Activated CD8-positive, alpha-beta memory T cell treated with anti-CD3 and anti-CD28 coated beads, Interleukin-2, amount 50 U/mL, for 1 hour (primary cell): ENCODE data around the gene SAXO2.
"Not testable (repeated sequence)": the region's sequence is repeated elsewhere in the genome, so short reads cannot be mapped to it uniquely, and the experiment has no call there.

Source experiments
- DNase-seq: peaks from one replicate; pipeline ENCODE4 v3.0.0-alpha.2; 2020; ENCODE audit errors: extremely low read depth

The SAXO2 gene

DNA sequence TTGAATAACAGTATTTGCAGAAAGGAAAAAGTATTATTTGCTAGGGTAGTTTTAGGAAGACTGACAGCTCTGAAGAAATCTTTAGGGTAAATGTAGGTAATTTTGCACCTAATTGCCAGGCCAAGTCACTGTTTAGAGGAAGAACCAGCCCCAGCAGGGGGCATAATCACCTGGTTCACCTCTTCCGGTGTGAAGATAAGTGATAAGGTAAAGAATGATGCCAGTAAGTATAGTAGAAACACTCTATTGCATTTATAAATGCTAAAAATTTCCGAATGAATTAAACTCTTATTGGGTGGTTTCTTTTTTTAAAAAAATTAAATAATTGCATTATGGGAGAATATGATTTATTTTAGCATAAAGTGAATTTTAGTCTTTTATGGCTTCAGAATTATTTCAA lies 21.8 kb downstream of the SAXO2 start:
- DNase-seq, result not testable (repeated sequence)

GRCh38 chr15:82286475-82286874 lies 23.9 kb downstream of the SAXO2 start:
- DNase-seq, result not testable (repeated sequence)

DNA sequence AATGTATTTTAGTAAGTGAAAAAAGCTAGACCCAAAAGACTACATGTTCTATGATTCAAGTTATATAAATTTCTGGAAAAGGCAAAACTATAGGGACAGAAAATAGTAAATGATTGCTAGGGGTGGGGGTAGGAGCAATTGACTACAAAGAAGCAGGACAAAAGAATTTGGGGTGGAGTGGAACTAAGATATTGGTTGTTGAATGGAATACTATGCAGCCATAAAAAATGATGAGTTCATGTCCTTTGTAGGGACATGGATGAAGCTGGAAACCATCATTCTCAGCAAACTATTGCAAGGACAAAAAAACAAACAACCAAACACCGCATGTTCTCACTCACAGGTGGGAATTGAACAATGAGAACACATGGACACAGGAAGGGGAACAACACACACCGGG lies 25.6 kb downstream of the SAXO2 start:
- DNase-seq, result not testable (repeated sequence)

GRCh38 chr15:82292271-82292670 lies 29.7 kb downstream of the SAXO2 start:
- DNase-seq, result no peak

DNA sequence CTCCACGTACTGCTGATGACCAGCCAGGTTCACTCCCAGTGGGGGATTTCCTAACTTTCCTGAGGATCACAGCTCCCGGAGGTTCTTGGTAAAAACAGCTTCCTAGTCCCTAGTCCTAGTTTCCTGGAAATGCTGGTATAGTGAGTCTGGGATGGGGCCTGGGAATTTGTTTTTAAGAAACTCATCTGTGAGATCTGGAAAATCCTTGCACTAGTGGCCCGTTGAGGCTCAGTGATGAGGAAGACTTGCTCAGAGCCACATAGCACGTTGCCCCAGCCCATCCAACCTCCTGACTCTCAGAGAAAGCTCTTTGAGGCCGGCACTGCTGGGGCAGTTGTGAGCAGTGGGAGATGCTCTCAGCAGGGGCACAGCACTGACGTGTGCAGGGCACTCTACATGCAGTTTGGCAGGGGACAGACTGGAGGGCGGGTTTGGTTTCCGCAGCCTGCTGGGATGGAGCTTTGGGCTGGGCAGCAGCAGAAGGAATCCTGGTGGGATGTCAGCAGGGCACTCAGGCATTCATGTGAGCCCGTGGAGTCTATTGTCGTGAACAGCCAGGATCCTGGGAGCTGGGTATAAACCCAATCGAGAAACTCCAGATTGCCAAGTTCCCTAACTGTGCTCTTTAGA lies 31.6 kb downstream of the SAXO2 start:
- DNase-seq, result no peak

DNA sequence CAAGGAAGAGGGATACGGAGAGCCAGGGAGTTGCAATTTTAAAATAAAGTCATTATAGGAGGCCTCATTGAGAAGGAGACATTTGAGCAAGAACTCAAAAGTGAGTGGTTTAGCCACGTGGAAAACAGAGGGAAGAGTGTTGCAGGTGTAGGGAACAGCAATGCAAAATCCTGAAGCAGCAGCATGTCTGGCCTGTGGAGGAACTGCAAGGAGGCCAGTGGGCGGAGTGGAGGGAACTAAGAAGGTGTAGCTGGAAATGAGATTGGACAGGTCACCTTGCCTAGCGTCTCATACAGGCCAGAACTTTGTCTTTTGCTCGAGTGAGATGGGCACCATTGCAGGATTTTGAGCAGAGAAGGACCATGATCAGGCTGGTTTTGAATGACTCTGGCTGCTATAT lies 34.9 kb downstream of the SAXO2 start:
- DNase-seq, result no peak

- no peak for DNase-seq
Observed at GRCh38 chr15:82298032-82298431, 35.4 kb downstream of the SAXO2 start.

GRCh38 chr15:82298520-82298919 lies 35.9 kb downstream of the SAXO2 start:
- DNase-seq, result no peak

GRCh38 chr15:82299511-82299914 lies 36.9 kb downstream of the SAXO2 start:
- not testable (repeated sequence) for DNase-seq

DNA sequence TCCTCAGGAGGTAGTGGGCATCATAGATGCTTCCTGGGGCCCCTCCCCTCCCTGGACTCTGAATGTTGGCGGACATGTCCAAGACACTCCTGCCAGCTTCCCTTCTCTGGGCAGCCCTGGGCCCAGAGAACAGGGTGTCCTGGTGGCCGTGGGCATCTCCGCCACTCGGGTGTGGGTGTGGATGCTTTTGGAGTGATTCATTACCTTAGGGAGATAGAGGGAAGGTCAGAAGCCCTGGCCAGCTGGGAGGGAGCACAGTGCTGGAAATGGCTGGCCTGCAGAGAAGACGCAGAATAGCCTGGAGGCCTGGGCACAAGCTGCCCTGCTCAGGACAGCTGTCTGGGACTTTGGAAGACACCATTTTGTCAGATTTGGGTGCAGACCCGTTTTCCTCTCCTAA lies 37.7 kb downstream of the SAXO2 start:
- DNase-seq, result not testable (repeated sequence)

DNA sequence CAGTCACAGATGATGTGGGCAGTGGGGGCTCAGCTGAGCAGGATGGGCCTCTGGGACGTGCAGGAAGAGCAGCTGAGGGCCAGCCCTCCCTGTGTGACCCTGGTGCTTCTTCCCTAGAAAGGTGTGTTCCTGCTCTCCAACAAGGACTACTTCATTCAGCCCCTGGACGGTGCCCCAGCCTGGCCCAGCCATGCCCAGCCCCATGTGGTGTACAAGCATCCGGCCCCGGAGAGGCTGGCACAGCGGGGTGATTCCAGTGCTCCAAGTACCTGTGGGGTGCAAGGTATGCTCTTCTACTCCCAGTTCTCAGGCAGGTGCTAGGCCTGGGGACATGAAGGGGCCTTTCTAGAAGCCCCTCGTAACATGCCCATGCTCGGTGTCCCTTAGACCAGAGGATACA lies 38.3 kb downstream of the SAXO2 start:
- no peak for DNase-seq

- DNase-seq, result no peak
Observed at GRCh38 chr15:82301296-82302016, 38.8 kb downstream of the SAXO2 start.

GRCh38 chr15:82303956-82304777 lies 41.5 kb downstream of the SAXO2 start:
- no peak for DNase-seq

DNA sequence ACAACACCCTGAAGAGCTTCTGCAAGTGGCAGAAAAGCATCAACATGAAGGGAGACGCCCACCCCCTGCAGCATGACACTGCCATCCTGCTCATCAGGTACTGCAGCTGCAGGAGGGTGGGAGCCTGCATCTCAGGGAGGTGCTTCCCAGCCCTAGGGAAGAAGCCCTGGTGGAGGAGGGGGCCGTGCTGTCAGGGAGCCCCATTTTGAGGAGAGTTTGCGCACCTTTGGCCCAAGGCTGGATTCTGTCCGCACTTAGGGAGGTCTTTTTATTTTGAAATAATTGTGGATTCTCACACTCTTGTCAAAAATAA lies 42.1 kb downstream of the SAXO2 start:
- DNase-seq, result no peak

- DNase-seq, result no peak
Observed at GRCh38 chr15:82305621-82306048, 43.0 kb downstream of the SAXO2 start.

DNA sequence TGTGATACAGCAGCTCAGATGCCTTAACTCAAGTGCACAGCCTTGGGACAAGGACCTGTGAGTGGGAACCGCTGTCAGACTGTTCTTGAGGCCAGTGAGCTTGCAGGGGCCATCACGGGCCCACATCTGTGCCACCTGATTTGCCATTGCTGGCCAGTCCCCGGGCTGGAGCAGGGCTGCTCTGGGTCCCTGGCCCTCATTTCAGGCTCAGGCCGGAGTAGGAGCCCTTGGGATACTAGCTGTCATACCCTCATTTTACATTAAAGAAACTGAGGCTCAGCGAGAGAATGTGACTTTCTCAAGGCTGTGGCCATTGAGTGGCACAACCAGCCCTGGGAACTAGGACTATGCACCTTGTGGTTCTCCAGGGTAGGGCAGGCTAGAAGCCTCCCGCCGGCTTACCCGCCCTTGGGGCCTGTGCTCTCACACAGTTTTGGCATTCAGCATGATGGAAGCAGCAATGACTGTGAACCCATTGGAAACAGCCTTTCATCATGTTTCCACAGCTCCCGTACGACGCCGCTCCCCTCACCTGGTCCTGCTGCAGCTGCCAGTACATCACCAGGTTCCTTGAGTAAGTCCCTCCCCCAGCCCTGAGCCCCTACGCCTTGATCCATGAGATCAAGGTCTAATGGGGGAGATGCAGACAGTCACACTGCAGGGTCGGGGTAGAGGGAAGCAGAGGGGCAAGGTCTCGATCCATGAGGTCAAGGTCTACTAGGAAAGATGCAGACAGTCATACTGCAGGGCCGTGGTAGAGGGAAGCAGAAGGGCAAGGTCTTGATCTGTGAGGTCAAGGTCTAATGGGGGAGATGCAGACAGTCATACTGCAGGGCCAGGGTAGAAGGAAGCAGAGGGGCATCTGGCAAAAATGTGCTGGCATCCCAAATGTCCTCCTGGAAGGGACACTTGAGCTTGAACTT lies 44.4 kb downstream of the SAXO2 start:
- no peak for DNase-seq

GRCh38 chr15:82307714-82308081 lies 45.1 kb downstream of the SAXO2 start:
- DNase-seq, result no peak

DNA sequence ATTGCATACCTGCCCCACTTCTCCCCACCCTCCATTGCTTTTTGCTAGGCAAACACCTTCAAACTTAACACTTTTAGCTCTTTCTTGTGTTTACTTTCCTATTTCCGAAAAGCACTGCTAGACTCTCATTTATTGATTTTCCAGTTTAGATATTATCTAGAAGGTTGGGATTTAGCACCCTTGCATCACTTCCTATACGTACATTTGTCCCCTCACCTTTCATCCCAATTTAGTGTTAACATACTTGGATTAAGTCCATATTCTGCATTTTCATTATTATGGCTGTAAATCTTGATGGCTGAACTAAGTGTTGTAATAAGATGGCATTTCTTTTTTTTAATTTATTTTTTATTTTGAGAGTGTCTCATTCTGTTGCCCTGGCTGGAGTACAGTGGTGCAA lies 47.2 kb downstream of the SAXO2 start:
- no peak for DNase-seq

- not testable (repeated sequence) for DNase-seq
Observed at GRCh38 chr15:82311321-82311720, 48.7 kb downstream of the SAXO2 start.

GRCh38 chr15:82312586-82313349 lies 50.1 kb downstream of the SAXO2 start:
- DNase-seq, result no peak

DNA sequence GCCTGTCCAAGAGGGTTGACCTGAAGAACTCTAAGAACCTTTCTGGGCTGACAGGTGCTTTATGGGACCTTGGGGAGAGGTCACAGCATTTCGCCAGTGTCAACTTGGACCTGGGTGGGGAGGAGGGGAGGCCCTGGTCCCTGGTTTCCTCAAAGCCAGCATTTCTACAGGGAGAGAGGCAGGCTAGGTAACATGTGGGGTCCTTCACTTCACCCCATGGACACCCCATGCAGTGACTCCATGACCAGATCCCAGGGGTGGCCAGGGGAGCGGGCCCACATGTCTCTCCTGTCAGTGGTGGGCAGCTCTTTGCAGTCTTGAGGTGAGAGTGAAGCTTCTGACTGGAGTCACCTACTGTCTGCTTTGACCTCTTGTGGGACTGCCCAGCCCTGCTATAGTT lies 50.8 kb downstream of the SAXO2 start:
- DNase-seq, result no peak
